Prostate gland (tissue), 2 donors: ENCODE measurements around the gene SLC46A1.

Experiments
- CTCF ChIP-seq, 4 experiments: fragments of 200-600 bp in 2 of 4; fragments of 450-650 bp in 2 of 4; sonication (generic) in 2 of 4; IDR thresholded peaks; 1 replicate in 3 of 4; 2 replicates in 1 of 4; pipeline ENCODE4 v1.5.1; 2016 to 2019; ENCODE audit warnings: antibody characterized with exemption in 4 of 4, mild to moderate bottlenecking in 2 of 4, moderate library complexity in 2 of 4
- POLR2A ChIP-seq: fragments of 450-650 bp; IDR thresholded peaks from one replicate; pipeline ENCODE4 v1.6.1; 2016; ENCODE audit warnings: antibody characterized with exemption, mild to moderate bottlenecking

GRCh38 chr17:28386391-28386790 is 19.6 kb downstream of the SLC46A1 start:
- TF ChIP-seq CTCF (IDR thresholded peaks at IDR 0.05): no peak
- no peak for TF ChIP-seq POLR2A
